Left kidney (tissue), 2 donors: ENCODE data around the gene RASEF. TPM values are rescaled to one million over a fixed set of nuclear protein-coding genes. Genes with fewer than 3 reads are reported as not detected.
A peak's percentile ranks its signal among the peaks of the same experiment; 100 is the strongest.
"Not testable (repeated sequence)": the region's sequence is repeated elsewhere in the genome, so short reads cannot be mapped to it uniquely, and the experiment has no call there.

Source experiments
- DNase-seq: peaks from one replicate; pipeline ENCODE4 v3.0.0-alpha.2; 2013
- polyA plus RNA-seq: library from polyadenylated mRNA; unstranded; fragments of 120-200 nt; gene quantifications from one replicate; pipeline ENCODE4 v1.2.1, GENCODE V29; 2013; ENCODE audit not compliant: insufficient read length

Gene RASEF
- polyA plus RNA-seq, 1 donor: 8.5 TPM

- DNase-seq: no peak
These were observed 92.6 kb downstream of the RASEF start for GRCh38 chr9:82970359-82970758.

- DNase-seq: no peak
These were observed 93.7 kb downstream of the RASEF start for GRCh38 chr9:82969291-82969690.

GRCh38 chr9:82968816-82969215 is 94.1 kb downstream of the RASEF start:
- no peak for DNase-seq

- no peak for DNase-seq
These were observed 94.6 kb downstream of the RASEF start for GRCh38 chr9:82968388-82968787.

GRCh38 chr9:82961504-82962125 is 101.3 kb downstream of the RASEF start:
- DNase-seq: peak; percentile 87

- peak; percentile 44 for DNase-seq
These were observed 105.2 kb downstream of the RASEF start for GRCh38 chr9:82957529-82958379.

- DNase-seq: no peak
These were observed 113.7 kb downstream of the RASEF start for GRCh38 chr9:82949203-82949602.

- no peak for DNase-seq
These were observed 122.6 kb downstream of the RASEF start for GRCh38 chr9:82940376-82940775.

- DNase-seq: no peak
These were observed 123.5 kb downstream of the RASEF start for GRCh38 chr9:82939451-82939850.

GRCh38 chr9:82938426-82939218 is 124.3 kb downstream of the RASEF start:
- DNase-seq: no peak

GRCh38 chr9:82936561-82936960 is 126.4 kb downstream of the RASEF start:
- not testable (repeated sequence) for DNase-seq

GRCh38 chr9:82934949-82935348 is 128.0 kb downstream of the RASEF start:
- DNase-seq: no peak

GRCh38 chr9:82934025-82934424 is 128.9 kb downstream of the RASEF start:
- DNase-seq: not testable (repeated sequence)

- no peak for DNase-seq
These were observed 132.8 kb downstream of the RASEF start for GRCh38 chr9:82930116-82930515.
